GM18511 (cell line): ENCODE data around the gene GALNT5.
"Not testable (repeated sequence)": the region's sequence is repeated elsewhere in the genome, so short reads cannot be mapped to it uniquely, and the experiment has no call there.

Experiments
- ATAC-seq: cut with Tn5 transposase; IDR thresholded peaks from one replicate; pipeline ENCODE4 v1.9.1; 2021; ENCODE audit warnings: mild to moderate bottlenecking, moderate library complexity; ENCODE audit not compliant: unreplicated experiment

GALNT5 gene

GRCh38 chr2:157326698-157327097 is 69.2 kb downstream of the GALNT5 start:
- no peak for ATAC-seq

- ATAC-seq, result peak; percentile 40
Measured at GRCh38 chr2:157327200-157327599, 69.7 kb downstream of the GALNT5 start.

- ATAC-seq, result peak; percentile 99
Measured at GRCh38 chr2:157327621-157328500, 70.4 kb downstream of the GALNT5 start.

- no peak for ATAC-seq
Measured at GRCh38 chr2:157329524-157329923, 72.0 kb downstream of the GALNT5 start.

- no peak for ATAC-seq
Measured at GRCh38 chr2:157333304-157334047, 76.0 kb downstream of the GALNT5 start.

- no peak for ATAC-seq
Measured at GRCh38 chr2:157334335-157334734, 76.8 kb downstream of the GALNT5 start.

GRCh38 chr2:157334797-157335196 is 77.3 kb downstream of the GALNT5 start:
- ATAC-seq, result no peak

- ATAC-seq, result peak; percentile 63
Measured at GRCh38 chr2:157336137-157337010, 78.9 kb downstream of the GALNT5 start.

GRCh38 chr2:157337978-157338377 is 80.5 kb downstream of the GALNT5 start:
- no peak for ATAC-seq

- ATAC-seq, result no peak
Measured at GRCh38 chr2:157339965-157340655, 82.6 kb downstream of the GALNT5 start.

GRCh38 chr2:157341381-157341780 is 83.9 kb downstream of the GALNT5 start:
- not testable (repeated sequence) for ATAC-seq

- ATAC-seq, result no peak
Measured at GRCh38 chr2:157345647-157346389, 88.3 kb downstream of the GALNT5 start.

GRCh38 chr2:157348291-157348921 is 90.9 kb downstream of the GALNT5 start:
- no peak for ATAC-seq

GRCh38 chr2:157349949-157350515 is 92.5 kb downstream of the GALNT5 start:
- ATAC-seq, result no peak

GRCh38 chr2:157355618-157356017 is 98.1 kb downstream of the GALNT5 start:
- no peak for ATAC-seq

GRCh38 chr2:157359628-157360027 is 102.1 kb downstream of the GALNT5 start:
- peak; percentile 38 for ATAC-seq

GRCh38 chr2:157361526-157361925 is 104.0 kb downstream of the GALNT5 start:
- no peak for ATAC-seq

GRCh38 chr2:157362627-157363026 is 105.1 kb downstream of the GALNT5 start:
- ATAC-seq, result no peak

- peak; percentile 68 for ATAC-seq
Measured at GRCh38 chr2:157363612-157364101, 106.2 kb downstream of the GALNT5 start.
